K562 (cell line): ENCODE measurements around the gene TRNAU1AP. TPM values are rescaled to one million over a fixed set of nuclear protein-coding genes. Genes with fewer than 3 reads are reported as not detected.
"Not testable (repeated sequence)": the region's sequence is repeated elsewhere in the genome, so short reads cannot be mapped to it uniquely, and the experiment has no call there.

Source experiments
- ATAC-seq: fragments of 200-7000 bp; cut with Tn5 transposase; 3 replicates; pipeline ENCODE4 v1.9.1; 2020; ENCODE audit warnings: moderate library complexity
- BruUV-seq: library from RNA; stranded (reverse); fragments of 400-500 nt; replicated peaks from 2 replicates; lab custom pipeline; 2021; lab: Mats Ljungman, UMichigan
- CTCF ChIA-PET: fragments of 300-600 bp; formaldehyde crosslinking; extraction: SDS; loops from one replicate; lab custom pipeline; 2021; ENCODE audit warnings: low intra/inter-chr PET ratio; lab: Yijun Ruan, JAX
- POLR2A ChIA-PET: fragments of 300-600, 350-650 bp; sonication (Branson Sonifier 250); formaldehyde crosslinking; extraction: SDS; loops from one replicate; lab custom pipeline; 2021; ENCODE audit warnings: antibody characterized with exemption, inconsistent platforms; lab: Yijun Ruan, JAX
- DNase-seq, 4 experiments: peaks; one replicate each; pipeline versions ENCODE4 v3.0.0 to v3.0.0-alpha.2; 2011 to 2018; ENCODE audit warnings: low spot score in 3 of 4, mixed read lengths in 3 of 4; ENCODE audit errors: extremely low read depth in 1 of 4
- FAIRE-seq: peaks from 2 replicates; lab custom pipeline; 2011; peaks lifted over from hg19 to GRCh38; lab: Jason Lieb, UNC
- H2AFZ ChIP-seq: 2 replicates; pipeline ENCODE4 v1.6.0; 2011; ENCODE audit warnings: low read depth, low read length, control low read depth, inconsistent platforms
- H3K27ac ChIP-seq: fragments of 200-600 bp; 3 replicates; pipeline ENCODE4 v1.8.0; 2011; ENCODE audit warnings: low read depth, mild to moderate bottlenecking, control low read depth, inconsistent platforms, low read length, moderate library complexity, mixed read lengths; ENCODE audit errors: extremely low read depth
- H3K27me3 ChIP-seq, 2 experiments: fragments of 300-600 bp in 1 of 2; 2 replicates in 1 of 2; 3 replicates in 1 of 2; pipeline versions ENCODE4 v1.6.0 to v1.8.0; 2011; ENCODE audit warnings: inconsistent platforms in 2 of 2, low read length in 2 of 2, mild to moderate bottlenecking in 1 of 2, mixed read lengths in 1 of 2, moderate library complexity in 1 of 2; ENCODE audit not compliant: control insufficient read depth in 2 of 2, insufficient read depth in 2 of 2
- H3K36me3 ChIP-seq: fragments of 300-600 bp; 3 replicates; pipeline ENCODE4 v1.8.0; 2011; ENCODE audit warnings: mild to moderate bottlenecking, low read length, inconsistent platforms; ENCODE audit not compliant: control insufficient read depth, insufficient read depth
- H3K4me1 ChIP-seq, 2 experiments: fragments of 200-600 bp in 1 of 2; replicated peaks in 1 of 2; 2 replicates in 1 of 2; 3 replicates in 1 of 2; pipeline versions ENCODE4 v1.5.1 to v1.8.0; 2011; ENCODE audit warnings: inconsistent platforms in 2 of 2, low read length in 2 of 2, mild to moderate bottlenecking in 1 of 2, mixed read lengths in 1 of 2, moderate library complexity in 1 of 2; ENCODE audit not compliant: control insufficient read depth in 2 of 2, insufficient read depth in 2 of 2
- H3K4me2 ChIP-seq: 2 replicates; pipeline ENCODE4 v1.6.1; 2011; ENCODE audit warnings: low read length, control low read depth, inconsistent platforms, mixed read lengths; ENCODE audit not compliant: insufficient read depth
- H3K4me3 ChIP-seq: fragments of 200-600 bp; sonication (generic), shearing (Covaris generic); 2 replicates; pipeline ENCODE4 v1.5.1; 2016; ENCODE audit warnings: control low read depth, inconsistent platforms
- H3K79me2 ChIP-seq: fragments of 200-600 bp; 3 replicates; pipeline ENCODE4 v1.8.0; 2011; ENCODE audit warnings: low read length, inconsistent platforms; ENCODE audit not compliant: control insufficient read depth, insufficient read depth
- H3K9ac ChIP-seq, 2 experiments: 2 replicates each; pipeline versions ENCODE4 v1.6.0 to v1.6.1; 2011; ENCODE audit warnings: low read depth in 2 of 2, low read length in 2 of 2, control low read depth in 1 of 2, inconsistent platforms in 1 of 2, mild to moderate bottlenecking in 1 of 2, mixed read lengths in 1 of 2; ENCODE audit not compliant: insufficient read depth in 1 of 2
- H3K9me1 ChIP-seq: one replicate; pipeline ENCODE4 v1.6.0; 2011; ENCODE audit warnings: inconsistent platforms, mild to moderate bottlenecking, low read length, moderate library complexity; ENCODE audit not compliant: control insufficient read depth, insufficient read depth
- H3K9me3 ChIP-seq: replicated peaks from 2 replicates; pipeline ENCODE4 v1.5.1; 2011; ENCODE audit warnings: low read depth, low read length, inconsistent platforms; ENCODE audit not compliant: control insufficient read depth, insufficient read depth
- H4K20me1 ChIP-seq: replicated peaks from 2 replicates; pipeline ENCODE4 v1.6.1; 2011; ENCODE audit warnings: low read length, inconsistent platforms, mixed read lengths; ENCODE audit not compliant: control insufficient read depth, insufficient read depth
- CHCHD3 ChIP-seq: fragments of 250-450 bp; sonication (Bioruptor Pico); IDR thresholded peaks from 2 replicates; pipeline ENCODE4 v2.1.2; 2022; ENCODE audit warnings: mild to moderate bottlenecking
- CHD2 ChIP-seq: IDR thresholded peaks from 2 replicates; pipeline ENCODE4 v1.6.1; 2011; ENCODE audit warnings: low read depth, low read length
- ESRRB ChIP-seq: fragments of 250-450 bp; sonication (Bioruptor Pico); IDR thresholded peaks from 2 replicates; pipeline ENCODE4 v1.5.0; 2020; ENCODE audit warnings: mild to moderate bottlenecking, moderate library complexity, borderline replicate concordance
- HMG20A ChIP-seq: fragments of 450-650 bp; formaldehyde crosslinking; conservative IDR thresholded peaks from 2 replicates; pipeline ENCODE4 v1.4.0; 2020; ENCODE audit warnings: mild to moderate bottlenecking, mixed read lengths
- POLR2A ChIP-seq: fragments of 450-650 bp; conservative IDR thresholded peaks from 2 replicates; pipeline ENCODE4 v1.6.1; 2016
- POLR2B ChIP-seq: fragments of 450-650 bp; IDR thresholded peaks from 2 replicates; pipeline ENCODE4 v1.6.1; 2018; ENCODE audit warnings: low read depth; ENCODE audit not compliant: partially characterized antibody
- TGIF2 ChIP-seq: sonication (generic); formaldehyde crosslinking; IDR thresholded peaks from 2 replicates; pipeline ENCODE4 v1.8.1; 2022; ENCODE audit warnings: mild to moderate bottlenecking, missing genetic modification reagents, moderate library complexity
- TRIM24 ChIP-seq, 2 experiments: fragments of 450-650 bp; IDR thresholded peaks; 2 replicates each; pipeline ENCODE4 v1.6.1; 2016
- ZBTB2 ChIP-seq: fragments of 450-650 bp; IDR thresholded peaks from 2 replicates; pipeline ENCODE4 v1.6.1; 2016; ENCODE audit warnings: antibody characterized with exemption
- WGBS: fragments of 100-300 bp; shearing (Covaris generic); methylation state at CpG from one replicate; pipeline ENCODE4 v1.1.6; 2016; ENCODE audit warnings: low coverage, mixed read lengths; ENCODE audit not compliant: insufficient coverage; ENCODE audit errors: missing lambda C conversion rate; 5-methylcytosine and 5-hydroxymethylcytosine counted together
- in situ Hi-C: fragments of 300-500 bp; cut with MboI; formaldehyde crosslinking; loops from 4 replicates; pipeline ENCODE4 v1.15.0; 2018; ENCODE audit warnings: inconsistent platforms, mixed read lengths
- intact Hi-C: fragments of 100-400 bp; cut with micrococcal nuclease; formaldehyde crosslinking; loops from 2 replicates; pipeline ENCODE4 v1.14.2; 2022
- polyA plus RNA-seq, 8 experiments: library from polyadenylated mRNA; depleted of rRNA in 4 of 8; stranded (reverse) in 5 of 8; unstranded in 3 of 8; fragments of >200 nt; fragmentation: Nextera tagmentation in 2 of 8; fragmentation: Illumina TruSeq in 1 of 8; extraction: Ambion mirVana in 2 of 8; extraction: Trizol in 1 of 8; gene quantifications; 2 replicates each; pipeline versions ENCODE4 v1.2.1 to v1.2.3, GENCODE V29; 2011 to 2014; ENCODE audit warnings: inconsistent platforms in 1 of 8, missing spikeins in 1 of 8
- total RNA-seq, 7 experiments: library from RNA; depleted of rRNA in 6 of 7; stranded (reverse); fragments of >200 nt in 6 of 7; fragmentation: Illumina TruSeq in 2 of 7; extraction: Trizol in 2 of 7; gene quantifications; 2 replicates each; pipeline versions ENCODE4 v1.2.1 to v1.2.3, GENCODE V29; 2011 to 2021; ENCODE audit warnings: low replicate concordance in 1 of 7
- TF ChIP-seq, protein P1 (sequence below): sonication (generic); formaldehyde crosslinking; IDR thresholded peaks from 2 replicates; pipeline ENCODE4 v1.8.0; 2023; ENCODE audit warnings: mild to moderate bottlenecking, missing genetic modification reagents
- TF ChIP-seq, protein P2 (sequence below): sonication (generic); formaldehyde crosslinking; IDR thresholded peaks from 2 replicates; pipeline ENCODE4 v1.8.0; 2022; ENCODE audit warnings: mild to moderate bottlenecking, missing genetic modification reagents
- TF ChIP-seq, protein P3 (sequence below), 2 experiments: fragments of 250-450 bp in 1 of 2; fragments of 450-650 bp in 1 of 2; sonication (Bioruptor Pico) in 1 of 2; IDR thresholded peaks; 2 replicates each; pipeline versions ENCODE4 v1.6.1 to v1.8.0; 2016 to 2021; ENCODE audit warnings: mild to moderate bottlenecking in 2 of 2, moderate library complexity in 2 of 2, missing compliant biosample characterization in 1 of 2, missing genetic modification characterization in 1 of 2
- TF ChIP-seq, protein P4 (sequence below): sonication (generic); formaldehyde crosslinking; IDR thresholded peaks from 2 replicates; pipeline ENCODE4 v1.8.1; 2023; ENCODE audit warnings: mild to moderate bottlenecking, missing genetic modification reagents

The TRNAU1AP gene
- total and polyA plus RNA-seq, 9 of the 15 experiments (the other 6 are each of a cell fraction or from before 2014, with no cell fraction given): 34.9 to 110 (median 46.3) TPM

- TF ChIP-seq, protein P1, sequence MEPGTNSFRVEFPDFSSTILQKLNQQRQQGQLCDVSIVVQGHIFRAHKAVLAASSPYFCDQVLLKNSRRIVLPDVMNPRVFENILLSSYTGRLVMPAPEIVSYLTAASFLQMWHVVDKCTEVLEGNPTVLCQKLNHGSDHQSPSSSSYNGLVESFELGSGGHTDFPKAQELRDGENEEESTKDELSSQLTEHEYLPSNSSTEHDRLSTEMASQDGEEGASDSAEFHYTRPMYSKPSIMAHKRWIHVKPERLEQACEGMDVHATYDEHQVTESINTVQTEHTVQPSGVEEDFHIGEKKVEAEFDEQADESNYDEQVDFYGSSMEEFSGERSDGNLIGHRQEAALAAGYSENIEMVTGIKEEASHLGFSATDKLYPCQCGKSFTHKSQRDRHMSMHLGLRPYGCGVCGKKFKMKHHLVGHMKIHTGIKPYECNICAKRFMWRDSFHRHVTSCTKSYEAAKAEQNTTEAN (CRISPR knock-in tag): no peak
- peak; percentile 73; the same call in 1 of the 2 replicates for TF ChIP-seq ESRRB
- no peak for TF ChIP-seq TGIF2
- TF ChIP-seq HMG20A (CRISPR knock-in tag): no peak
- TF ChIP-seq, protein P2, sequence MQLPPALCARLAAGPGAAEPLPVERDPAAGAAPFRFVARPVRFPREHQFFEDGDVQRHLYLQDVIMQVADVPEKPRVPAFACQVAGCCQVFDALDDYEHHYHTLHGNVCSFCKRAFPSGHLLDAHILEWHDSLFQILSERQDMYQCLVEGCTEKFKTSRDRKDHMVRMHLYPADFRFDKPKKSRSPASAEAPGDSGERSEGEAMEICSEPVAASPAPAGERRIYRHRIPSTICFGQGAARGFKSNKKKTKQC (CRISPR knock-in tag): no peak
- TF ChIP-seq, protein P3, sequence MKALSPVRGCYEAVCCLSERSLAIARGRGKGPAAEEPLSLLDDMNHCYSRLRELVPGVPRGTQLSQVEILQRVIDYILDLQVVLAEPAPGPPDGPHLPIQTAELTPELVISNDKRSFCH (CRISPR knock-in tag; IDR thresholded peaks at IDR 0.05): no peak
- TF ChIP-seq, protein P3 (tag; IDR thresholded peaks at IDR 0.05): no peak
Measured at GRCh38 chr1:28512058-28512611, 40.8 kb upstream of the TRNAU1AP start (continued).

- POLR2A ChIA-PET: interaction anchor here (0.6 to 13.0 kb wide), 6 partner anchors 9 to 134 kb away, joined by 3 to 201 read pairs (median 4); partner anchors contain the start of genes RNU11 and TAF12
- Histone ChIP-seq H3K36me3 (peaks cover 39% of the 10 kb centered on the region), H4K20me1 (peaks cover 42% of the 10 kb centered on the region), H3K4me1 (peaks cover 24 to 35% of the 10 kb centered on the region in 2 experiments; a peak in 4 of 5 replicates), H3K79me2 (peaks cover 39% of the 10 kb centered on the region)
- H3K27me3 ChIP-seq, H3K9ac ChIP-seq, H2AFZ ChIP-seq, FAIRE-seq, BruUV-seq, H3K27ac ChIP-seq, ATAC-seq, H3K4me3 ChIP-seq, intact Hi-C loops, H3K9me1 ChIP-seq, H3K9me3 ChIP-seq, H3K4me2 ChIP-seq: not testable (repeated sequence)
- CTCF ChIA-PET: interaction anchor here (1.1 kb wide), 1 partner anchor 88 kb away, joined by 3 read pairs; no protein-coding TSS in a partner anchor
- peak in 1 of 4 experiments; percentile 60 for DNase-seq
- WGBS: 47% methylated on average over 13 of the region's 13 CpGs
- in situ Hi-C loops: loop anchor here (5.0 kb wide), 1 partner anchor 353 kb away; no protein-coding TSS in a partner anchor
- TF ChIP-seq CHD2 (peak; percentile 7; the same call in 1 of the 2 replicates), POLR2A (peak; percentile 90), ZBTB2 (peak; percentile 70), TRIM24 (IDR thresholded peaks at IDR 0.05) (0 out of 4 replicates have a peak, but pooled peaks of 1 of the 2 experiments have one; percentile 2), CHCHD3 (CRISPR knock-in tag) (0 out of 2 replicates have a peak, but pooled peaks have one; percentile 51), POLR2B (peak; percentile 69)
- TF ChIP-seq, protein P4, sequence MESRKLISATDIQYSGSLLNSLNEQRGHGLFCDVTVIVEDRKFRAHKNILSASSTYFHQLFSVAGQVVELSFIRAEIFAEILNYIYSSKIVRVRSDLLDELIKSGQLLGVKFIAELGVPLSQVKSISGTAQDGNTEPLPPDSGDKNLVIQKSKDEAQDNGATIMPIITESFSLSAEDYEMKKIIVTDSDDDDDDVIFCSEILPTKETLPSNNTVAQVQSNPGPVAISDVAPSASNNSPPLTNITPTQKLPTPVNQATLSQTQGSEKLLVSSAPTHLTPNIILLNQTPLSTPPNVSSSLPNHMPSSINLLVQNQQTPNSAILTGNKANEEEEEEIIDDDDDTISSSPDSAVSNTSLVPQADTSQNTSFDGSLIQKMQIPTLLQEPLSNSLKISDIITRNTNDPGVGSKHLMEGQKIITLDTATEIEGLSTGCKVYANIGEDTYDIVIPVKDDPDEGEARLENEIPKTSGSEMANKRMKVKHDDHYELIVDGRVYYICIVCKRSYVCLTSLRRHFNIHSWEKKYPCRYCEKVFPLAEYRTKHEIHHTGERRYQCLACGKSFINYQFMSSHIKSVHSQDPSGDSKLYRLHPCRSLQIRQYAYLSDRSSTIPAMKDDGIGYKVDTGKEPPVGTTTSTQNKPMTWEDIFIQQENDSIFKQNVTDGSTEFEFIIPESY: peak; percentile 97
Measured at GRCh38 chr1:28514445-28514933, 38.4 kb upstream of the TRNAU1AP start.
